DOHH2 (cell line): ENCODE measurements around the gene GAGE12G.
"Not testable (repeated sequence)": the region's sequence is repeated elsewhere in the genome, so short reads cannot be mapped to it uniquely, and the experiment has no call there.

Source experiments
- CTCF ChIP-seq: fragments of 200-600 bp; sonication (generic); IDR thresholded peaks from one replicate; pipeline ENCODE4 v1.5.1; 2014; ENCODE audit warnings: antibody characterized with exemption, mild to moderate bottlenecking, low read depth, low read length; ENCODE audit not compliant: poor library complexity, severe bottlenecking
- EZH2phosphoT487 ChIP-seq: fragments of 200-600 bp; sonication (generic); IDR thresholded peaks from 2 replicates; pipeline ENCODE4 v1.6.1; 2017; ENCODE audit warnings: borderline replicate concordance, mild to moderate bottlenecking, antibody characterized with exemption, low read length, moderate library complexity, mixed read lengths

- not testable (repeated sequence) for TF ChIP-seq CTCF, EZH2phosphoT487
Observed at GRCh38 chrX:49550989-49551388, 19.2 kb upstream of the GAGE12G start, which contains the start of gene GAGE12E.
